Stimulated activated CD4-positive, alpha-beta T cell treated with anti-CD3 and anti-CD28 coated beads, TNF-alpha, amount 100 ng/mL, for 4 hours (primary cell): ENCODE results near the gene DSCAM.

Source experiments
- DNase-seq, 3 experiments: peaks; one replicate each; pipeline ENCODE4 v3.0.0-alpha.2; 2020; ENCODE audit warnings: low read depth in 3 of 3

DSCAM gene

DNA sequence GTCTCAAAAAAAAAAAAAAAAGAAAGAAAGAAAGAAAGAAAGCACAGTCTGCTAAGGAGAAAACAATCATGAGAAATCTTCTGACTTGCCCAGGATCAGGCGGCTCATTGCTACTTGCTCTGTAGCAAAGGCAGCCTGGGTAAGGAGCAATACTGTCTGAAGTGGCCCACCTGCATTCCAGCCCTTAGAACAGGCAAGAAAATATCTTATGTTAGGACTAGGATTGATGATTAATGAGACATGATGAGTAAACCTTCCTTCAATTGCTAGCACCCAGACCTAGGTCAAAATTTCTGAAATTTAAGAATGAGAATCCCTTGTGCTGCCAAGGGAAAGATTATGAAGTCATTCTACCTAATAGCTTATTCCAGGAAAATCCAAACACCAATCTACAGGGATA lies 140.8 kb downstream of the DSCAM start:
- no peak for DNase-seq

DNA sequence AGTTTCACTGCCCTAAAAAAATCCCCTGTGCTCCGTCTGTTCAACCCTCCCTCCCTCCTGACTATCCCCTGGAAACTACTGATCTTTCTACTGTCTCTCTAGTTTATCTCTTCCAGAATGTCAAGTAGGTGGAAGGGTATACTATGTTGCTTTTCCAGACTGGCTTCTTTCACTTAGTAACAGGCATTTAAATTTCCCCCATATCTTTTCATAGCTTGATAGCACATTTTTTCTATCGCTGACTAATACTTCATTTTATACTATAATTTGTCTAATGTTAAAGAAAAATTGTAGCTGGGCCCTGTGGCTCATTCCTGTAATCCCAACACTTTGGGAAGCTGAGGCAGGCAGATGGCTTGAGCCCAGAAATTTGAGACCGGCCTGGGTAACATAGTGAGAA lies 142.8 kb downstream of the DSCAM start:
- DNase-seq, result no peak

DNA sequence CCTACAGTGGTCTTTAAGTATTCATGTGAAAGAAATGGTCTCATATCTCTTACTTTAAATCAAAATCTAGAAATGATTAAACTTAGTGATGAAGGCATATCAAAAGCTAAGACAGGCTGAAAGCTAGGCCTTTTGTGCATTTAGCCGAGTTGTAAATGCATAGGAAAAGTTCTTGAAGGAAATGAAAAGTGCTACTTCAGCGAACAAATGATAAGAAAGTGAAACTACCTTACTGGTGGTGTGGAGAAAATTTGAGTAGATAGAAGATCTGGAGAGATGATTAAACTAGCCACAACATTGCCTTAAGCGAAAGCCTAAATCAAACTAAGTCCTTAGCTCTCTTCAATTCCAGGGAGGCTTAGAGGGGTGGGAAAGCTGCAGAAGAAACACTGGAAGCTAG lies 147.6 kb downstream of the DSCAM start:
- no peak for DNase-seq

DNA sequence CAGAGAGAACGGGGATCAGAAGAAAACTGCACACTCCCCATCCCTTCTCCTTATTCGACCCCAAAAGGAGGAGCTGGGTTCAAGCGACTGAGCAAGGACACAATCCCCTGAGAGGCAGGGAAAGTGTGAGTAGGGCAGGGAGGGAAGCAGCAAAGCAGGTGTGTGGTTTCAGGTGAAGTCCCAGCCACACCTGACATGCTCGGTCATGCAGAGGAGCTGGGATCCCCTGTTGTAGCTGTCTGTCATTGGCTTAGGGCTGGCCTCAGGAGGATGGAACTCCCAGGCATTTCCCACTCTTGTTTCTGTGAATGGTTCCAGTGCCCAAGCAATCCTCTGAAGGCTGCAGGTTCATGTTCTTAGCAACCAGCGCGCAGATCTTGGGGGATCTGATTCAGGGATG lies 150.7 kb downstream of the DSCAM start:
- no peak for DNase-seq

DNA sequence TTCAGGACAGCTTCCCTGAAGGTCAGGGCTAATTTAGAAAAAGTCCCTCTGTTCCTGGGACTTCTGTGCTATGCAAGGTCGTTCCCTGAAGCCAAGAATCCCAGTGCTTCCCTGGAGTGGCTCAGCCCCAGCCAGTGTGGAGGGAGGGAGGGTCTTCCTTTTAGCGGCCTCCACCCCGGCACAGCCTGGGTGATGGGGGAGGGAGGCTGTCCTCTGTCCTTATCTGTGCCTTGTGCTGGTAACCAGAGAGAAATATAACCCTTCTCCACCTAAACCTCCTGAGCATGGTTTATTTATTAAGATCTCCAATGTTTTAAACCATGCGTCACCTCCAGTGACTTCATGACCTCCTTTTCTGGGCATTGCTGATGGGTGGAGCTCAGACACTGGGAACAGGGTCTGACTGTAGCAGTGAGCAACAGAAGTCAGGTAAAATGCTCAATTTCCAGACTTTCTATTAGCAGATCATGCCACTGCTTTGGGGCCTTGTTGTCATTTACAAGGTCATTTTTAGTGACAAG lies 157.1 kb downstream of the DSCAM start:
- no peak for DNase-seq

DNA sequence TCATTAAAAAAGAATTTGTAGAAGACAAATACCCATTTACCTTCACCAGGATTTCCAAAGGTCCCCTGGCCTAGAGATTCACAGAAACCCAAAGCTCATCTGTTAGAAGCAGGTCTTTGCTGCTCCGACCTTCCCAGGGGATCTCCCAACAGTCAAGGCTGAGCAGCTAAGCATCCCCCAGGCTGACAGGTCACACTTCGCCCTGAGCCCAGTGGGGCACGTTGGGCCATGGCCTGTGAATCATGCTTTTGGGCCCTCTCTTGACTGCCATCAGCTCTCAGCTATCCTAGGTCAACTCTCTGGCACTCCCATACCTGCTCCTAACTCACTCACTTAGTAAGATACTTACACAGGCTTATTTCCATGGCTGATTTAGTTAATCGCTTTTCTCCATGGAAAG lies 157.7 kb downstream of the DSCAM start:
- DNase-seq, result no peak

DNA sequence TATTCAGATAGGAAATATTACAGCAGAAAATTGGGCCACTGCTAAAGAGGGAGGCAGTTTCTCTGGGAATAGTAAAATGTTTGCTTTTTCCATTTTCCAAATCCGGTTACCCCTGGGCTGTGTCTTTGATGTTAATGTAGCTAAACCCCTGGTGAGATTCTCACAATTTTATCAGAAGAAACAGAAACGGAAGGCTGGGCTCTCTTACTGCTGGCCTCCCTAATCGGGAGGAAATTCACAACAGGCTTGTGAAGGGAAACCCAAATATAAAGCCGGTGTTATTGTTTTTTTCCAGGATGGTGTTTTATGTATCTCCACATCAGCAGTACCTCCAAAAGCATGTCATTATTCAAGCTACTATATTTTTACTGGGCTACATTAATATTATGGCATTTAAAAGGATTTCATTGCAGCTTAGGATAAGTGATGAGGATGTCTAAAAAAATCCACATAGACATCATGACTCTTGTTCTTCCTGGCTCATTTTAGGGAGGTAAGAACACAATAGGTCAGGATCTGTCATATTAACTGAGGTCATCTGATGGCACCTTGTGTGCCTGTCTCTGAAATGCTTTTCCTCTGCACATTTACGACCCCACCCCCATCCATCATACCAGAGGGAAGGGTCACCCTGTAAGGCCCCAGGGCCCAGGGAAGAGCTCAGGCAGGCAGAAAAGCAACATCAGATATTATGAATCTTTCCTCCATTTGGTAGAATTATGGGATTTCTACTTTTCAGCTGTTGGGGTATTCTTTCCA lies 158.7 kb downstream of the DSCAM start:
- no peak for DNase-seq

DNA sequence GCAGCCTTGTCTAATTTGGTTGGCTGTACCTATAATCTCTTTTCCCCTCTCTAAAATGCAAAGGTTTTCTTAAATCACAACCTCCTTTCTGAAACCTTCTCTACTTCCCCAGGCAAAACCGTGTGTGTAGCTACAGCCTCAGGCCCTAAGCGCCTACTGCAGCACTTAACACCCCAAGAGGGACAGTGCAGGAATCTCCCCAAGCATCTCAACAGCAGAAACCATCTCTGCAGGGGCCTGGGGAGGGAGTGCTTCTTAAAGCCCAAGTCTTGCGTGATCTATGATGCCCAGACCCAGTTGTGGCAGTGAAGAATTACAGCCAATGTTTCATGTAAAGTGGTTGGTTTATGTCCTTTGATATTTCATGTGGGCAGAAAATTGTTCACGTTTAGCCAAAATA lies 159.3 kb downstream of the DSCAM start:
- no peak for DNase-seq

DNA sequence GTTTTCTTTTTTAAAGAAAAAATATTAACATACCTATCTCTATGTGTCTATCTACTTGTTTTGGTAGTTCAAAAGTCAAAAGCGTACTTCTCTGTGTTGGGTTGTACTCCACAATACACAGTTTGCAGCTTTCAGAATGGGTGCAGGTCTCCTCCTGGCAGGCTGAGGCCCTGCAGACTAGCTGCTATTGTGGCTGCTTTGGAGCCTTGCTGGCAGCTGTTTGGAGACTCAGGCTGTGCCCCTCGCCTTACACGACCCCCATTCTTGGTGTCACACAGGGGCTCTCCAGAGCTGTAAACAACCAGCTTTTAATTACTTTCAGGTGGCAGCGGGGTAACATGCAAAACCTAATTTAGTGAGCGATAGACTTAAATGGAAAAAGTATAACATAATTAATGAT lies 160.4 kb downstream of the DSCAM start:
- no peak for DNase-seq

DNA sequence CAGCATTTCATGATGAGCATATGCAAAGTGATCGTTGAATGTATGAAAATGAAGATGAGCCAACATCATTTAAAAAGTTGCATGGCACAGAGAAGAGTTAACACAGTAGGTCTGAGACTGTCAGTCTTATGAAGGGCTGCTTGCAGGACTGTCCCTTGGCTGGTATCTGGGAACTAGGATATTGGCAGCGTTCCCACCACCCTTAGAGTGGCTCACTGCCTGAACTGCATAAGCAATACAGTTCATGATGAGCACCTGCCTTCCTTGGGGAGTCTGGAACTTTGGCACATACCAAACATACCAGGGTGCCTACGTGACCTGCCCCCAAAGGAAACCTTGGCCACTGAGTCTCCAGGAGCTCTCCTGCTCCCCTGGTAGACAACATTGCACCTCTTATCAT lies 161.8 kb downstream of the DSCAM start:
- no peak for DNase-seq

DNA sequence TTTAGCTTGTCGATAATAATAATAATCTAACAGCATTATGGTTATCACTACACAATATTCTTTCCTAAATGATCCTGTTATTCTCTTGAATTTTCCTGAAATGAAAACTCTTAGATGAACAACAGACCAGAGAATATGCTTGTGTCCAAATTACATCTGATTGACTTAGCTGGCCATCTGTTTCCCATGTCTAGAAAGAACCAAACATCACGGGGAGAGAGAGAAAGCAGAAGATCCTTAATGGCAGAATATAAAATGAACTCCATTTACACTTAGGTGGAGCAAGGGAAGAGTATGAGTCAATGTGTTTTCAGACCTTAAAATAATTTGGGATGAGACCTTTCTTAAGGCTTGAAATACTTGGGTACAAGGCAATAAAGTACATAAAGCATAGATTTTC lies 162.2 kb downstream of the DSCAM start:
- no peak for DNase-seq

DNA sequence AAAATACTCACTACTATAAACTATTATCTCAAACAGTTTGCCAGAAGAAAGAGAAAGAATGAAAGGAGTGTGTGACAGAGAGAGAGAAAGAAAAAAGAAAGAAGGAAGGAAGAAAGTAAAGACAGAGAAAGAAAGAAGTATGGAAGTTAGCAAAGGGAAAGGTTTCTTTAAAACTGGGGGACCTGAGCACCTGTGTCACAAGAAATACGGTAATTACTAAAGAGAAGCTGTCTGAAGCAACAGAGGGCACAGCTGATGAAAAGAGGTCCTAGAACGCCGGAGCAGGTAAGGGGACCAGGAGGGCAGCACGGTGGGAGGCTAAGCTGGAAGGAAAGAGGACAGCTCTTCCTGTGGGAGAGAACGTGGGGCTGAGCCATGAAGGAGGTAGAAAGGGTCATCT lies 163.6 kb downstream of the DSCAM start:
- no peak for DNase-seq

DNA sequence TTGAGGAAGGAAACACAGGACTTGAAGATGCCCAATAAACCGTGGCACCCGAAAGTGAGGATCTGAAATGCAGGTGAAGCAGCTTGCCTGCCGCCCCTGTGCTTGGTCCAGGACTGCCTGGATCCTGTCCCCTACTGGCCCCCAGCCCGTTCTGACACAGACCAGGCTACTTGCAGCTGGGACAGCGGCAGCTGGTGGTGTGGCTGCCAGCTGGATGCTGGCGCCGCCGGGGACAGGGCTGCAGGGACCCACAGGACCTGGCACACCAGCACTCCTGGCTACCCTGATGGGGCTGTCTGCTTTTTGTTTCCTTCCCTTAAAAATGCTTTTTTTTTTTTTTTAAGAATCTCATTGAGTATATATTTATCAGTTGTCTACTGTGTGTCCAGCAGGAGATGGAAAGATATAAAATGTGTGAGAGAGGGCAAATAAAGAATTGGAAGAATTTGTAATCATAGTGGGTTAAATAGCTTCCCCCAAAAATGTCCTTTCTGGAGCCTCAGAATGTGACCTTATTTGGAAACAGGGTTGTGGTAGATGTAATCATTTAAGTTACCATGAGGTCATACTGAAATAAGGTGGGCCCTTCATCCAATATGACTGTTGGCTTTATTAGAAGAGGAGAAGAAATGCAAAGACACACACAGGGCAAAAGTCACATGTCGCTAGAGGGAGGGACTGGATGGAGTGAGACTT lies 165.6 kb downstream of the DSCAM start:
- DNase-seq, result no peak

DNA sequence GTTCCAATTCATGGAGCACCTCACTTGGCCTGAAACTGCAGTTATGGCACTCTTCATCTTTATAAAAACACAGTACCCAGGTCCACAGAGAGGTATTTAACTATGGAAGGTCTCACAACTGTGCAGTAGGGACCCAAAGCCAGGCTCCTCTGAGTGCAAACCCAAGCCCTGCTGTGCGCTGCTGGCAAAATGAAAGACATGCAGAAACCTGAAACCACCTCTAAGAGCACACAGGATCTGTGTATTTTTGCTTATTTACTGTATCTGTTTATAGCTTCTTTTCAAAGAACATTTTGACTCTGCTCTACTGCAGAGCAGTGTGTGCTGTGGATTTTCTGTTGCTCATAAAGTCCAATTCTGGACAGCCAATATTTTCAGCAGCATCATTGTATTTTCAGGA lies 166.6 kb downstream of the DSCAM start:
- no peak for DNase-seq

DNA sequence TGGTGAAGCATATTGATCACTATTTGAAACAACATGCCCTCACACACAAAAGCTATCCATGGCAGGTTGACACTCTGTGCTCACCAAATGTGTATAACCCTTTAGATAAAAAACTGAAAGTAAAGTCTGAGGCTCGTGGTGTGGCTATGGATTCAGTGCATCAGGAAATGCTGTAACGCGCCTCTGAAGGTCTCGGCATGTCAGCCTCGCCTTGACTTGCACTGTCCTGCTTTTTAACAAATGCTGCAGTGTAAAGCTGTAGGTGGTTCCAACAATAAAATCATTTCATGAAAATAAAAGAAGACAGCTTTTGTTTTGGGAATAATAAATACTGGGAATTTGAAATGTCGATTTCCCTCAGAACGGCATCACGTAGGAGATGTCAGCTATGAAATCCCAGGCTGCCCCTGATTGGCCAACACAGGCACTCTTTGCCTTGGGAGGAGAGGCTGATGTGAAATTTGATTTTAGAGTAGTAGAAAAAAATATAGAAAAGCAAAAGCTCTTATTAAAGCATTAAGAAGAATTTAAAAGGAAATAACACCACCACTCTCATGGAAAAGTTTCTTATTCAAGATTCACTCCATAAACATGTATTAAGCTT lies 168.2 kb downstream of the DSCAM start:
- no peak for DNase-seq

DNA sequence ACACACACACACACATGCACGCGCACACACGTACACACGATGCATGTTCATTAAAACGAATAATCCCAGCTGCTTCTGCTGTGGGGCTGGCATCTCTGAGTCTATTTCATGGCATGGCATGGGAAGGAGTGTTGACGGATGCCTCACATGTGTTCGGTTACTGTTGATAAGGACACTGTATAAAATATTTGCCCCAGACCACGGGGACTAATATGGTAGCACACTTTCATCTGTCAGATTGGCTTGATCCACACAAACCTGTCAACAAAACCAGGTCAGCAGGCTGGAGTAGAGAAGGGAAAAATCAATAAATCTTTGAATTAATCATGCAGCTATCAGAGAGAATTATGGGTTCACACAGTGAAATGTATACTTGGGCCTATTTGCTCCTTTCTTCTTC lies 171.9 kb downstream of the DSCAM start:
- no peak for DNase-seq

DNA sequence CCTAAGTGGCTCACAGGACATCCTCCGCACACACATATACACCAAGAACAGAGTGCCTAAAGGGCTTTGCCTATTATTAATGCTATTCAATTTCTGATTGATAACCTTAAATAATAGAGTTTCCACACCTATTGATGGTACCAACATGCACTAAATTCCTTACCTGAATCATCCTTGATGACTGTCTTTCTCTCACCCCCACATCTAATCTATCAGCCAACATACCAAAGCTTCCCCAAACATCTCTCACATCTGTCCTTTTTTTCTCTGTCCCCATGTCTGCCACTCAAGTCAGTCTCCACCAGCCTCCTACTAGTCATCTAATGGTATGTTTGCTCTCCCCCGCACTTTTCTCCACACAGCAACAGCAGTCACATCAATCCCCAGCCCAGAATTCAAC lies 174.4 kb downstream of the DSCAM start:
- no peak for DNase-seq

DNA sequence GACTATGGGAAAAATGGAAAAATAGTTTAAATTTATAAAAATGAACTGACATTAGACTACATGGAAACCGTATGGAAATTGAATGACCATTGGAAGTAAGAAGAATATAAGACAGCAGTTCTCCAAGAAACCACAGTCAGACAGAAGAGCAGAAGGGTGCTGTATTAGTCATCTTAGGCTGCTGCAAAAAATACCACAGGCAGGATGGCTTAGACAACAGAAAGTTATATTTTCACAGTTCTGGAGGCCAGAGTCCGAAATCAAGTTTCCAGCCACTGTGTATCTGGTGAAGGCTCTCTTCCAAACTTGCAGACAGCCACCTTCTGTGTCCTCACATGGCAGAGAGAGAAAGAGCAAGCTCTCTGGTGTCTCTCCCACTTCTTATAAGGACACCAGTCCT lies 175.2 kb downstream of the DSCAM start:
- no peak for DNase-seq

DNA sequence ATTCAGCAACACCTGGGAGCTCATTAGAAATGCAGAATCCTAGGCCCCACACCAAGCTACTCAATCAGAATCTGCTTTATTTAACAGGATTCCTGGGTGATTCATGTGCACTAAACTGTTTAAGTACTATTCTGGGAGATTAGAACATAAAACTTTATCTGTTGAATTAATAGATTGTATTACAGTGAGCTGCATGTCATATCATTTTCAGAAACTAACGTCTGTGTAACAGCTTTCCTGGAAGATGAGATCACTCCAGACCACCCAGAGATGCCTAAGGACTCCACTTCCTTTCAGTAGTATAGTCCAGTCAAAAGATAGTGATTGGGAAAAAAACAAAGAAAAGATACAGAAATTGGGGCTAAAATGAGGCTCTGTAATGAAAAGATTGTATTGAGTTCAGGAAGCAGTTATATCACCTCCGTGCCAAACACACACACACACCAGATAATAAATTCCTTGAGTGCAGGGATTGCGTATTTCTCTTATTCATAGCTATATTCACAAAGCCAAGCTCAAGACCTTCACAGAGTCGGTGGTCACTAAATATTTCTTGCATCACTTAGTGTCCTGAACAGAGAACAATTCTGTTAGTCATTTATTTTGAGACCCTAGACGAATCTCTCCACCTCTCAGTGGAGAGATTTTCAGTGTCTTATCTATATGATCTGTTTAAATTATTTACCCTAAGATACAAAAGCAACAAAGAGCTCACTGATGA lies 178.2 kb downstream of the DSCAM start:
- no peak for DNase-seq

DNA sequence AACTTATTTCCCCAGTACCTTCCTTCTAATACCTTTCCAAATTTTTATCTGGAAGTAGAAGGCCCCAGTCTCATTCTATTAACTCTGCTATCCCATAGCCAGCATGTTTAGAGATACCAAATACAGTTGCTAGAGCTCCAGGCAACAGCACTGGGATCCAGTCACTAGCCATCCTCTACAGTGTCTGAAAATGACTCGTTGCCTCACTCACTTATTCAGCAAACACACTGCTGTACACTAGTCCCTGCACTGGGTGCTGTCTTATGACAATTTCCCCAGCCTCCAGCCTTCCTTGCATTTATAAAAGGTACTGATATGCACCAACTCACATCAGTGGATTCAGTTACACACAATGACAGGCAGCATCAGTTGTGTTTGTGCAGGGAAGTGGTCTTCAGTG lies 179.0 kb downstream of the DSCAM start:
- no peak for DNase-seq

DNA sequence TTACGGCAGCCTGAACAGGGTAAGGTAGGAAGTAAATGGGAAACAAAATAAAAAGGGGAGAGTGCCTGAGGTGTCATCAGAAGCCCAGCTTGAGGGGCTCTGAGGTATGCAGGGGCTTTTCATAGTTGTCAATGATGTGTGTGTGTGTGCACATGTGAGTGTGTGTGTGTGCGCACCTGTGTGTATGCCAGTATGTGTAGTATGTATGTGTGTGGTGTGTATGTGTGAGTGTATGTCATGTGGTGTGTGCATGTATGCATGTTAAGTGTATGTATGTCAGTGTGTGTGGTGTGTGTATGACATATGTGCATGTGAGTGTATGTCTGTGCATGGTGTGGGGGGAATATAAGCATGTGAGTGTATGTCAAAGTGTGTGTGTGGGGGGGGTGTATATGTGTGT lies 184.1 kb downstream of the DSCAM start:
- no peak for DNase-seq

DNA sequence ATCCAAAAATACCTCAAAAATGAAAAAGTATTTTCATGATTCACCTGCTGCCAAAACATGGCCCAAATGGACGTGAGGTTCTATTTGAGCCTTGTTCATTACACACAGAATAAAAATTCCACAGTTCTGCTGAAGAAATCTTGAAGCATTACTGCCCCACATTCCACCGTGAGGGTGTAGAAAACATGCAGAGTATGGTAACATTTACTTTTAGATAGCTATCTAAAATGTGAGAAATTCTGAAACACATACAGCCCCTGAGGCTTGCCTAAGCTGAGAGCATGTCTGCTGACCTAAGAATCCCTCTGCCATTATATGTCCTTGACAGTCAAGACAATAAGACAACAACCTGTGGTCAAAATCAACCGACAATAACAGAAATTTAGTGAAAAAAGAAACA lies 186.5 kb downstream of the DSCAM start:
- no peak for DNase-seq
